SU-DHL-6 (cell line): ENCODE data around the gene LCMT1.
A peak's percentile ranks its signal among the peaks of the same experiment; 100 is the strongest.

Experiments used
- H2AFZ ChIP-seq: fragments of 200-600 bp; sonication (generic); 2 replicates; pipeline ENCODE4 v1.6.1; 2014; ENCODE audit warnings: low read depth, mild to moderate bottlenecking, moderate library complexity, mixed read lengths, antibody characterized with exemption, low read length; ENCODE audit not compliant: severe bottlenecking
- H3F3A ChIP-seq: fragments of 200-600 bp; shearing (Covaris generic); 2 replicates; pipeline ENCODE4 v1.6.0; 2016; ENCODE audit warnings: antibody characterized with exemption, mild to moderate bottlenecking; ENCODE audit not compliant: insufficient read depth
- H3K27ac ChIP-seq: fragments of 200-600 bp; sonication (generic); 2 replicates; pipeline ENCODE4 v1.5.1; 2016; ENCODE audit warnings: low read depth, mild to moderate bottlenecking, low read length, moderate library complexity, mixed read lengths
- H3K27me3 ChIP-seq: fragments of 200-600 bp; sonication (generic), shearing (Covaris generic); 2 replicates; pipeline ENCODE4 v1.6.0; 2014; ENCODE audit warnings: mild to moderate bottlenecking, low read length
- H3K36me3 ChIP-seq: fragments of 200-600 bp; sonication (generic); 2 replicates; pipeline ENCODE4 v1.6.1; 2014; ENCODE audit warnings: mild to moderate bottlenecking, low read length, mixed read lengths
- H3K4me2 ChIP-seq: fragments of 300-600, 200-600 bp; shearing (Covaris generic), sonication (generic); 2 replicates; pipeline ENCODE4 v1.6.0; 2014; ENCODE audit warnings: low read length, low read depth, mild to moderate bottlenecking; ENCODE audit not compliant: poor library complexity, severe bottlenecking
- H3K4me3 ChIP-seq: fragments of 200-600 bp; sonication (generic); 2 replicates; pipeline ENCODE4 v1.5.1; 2014; ENCODE audit warnings: antibody characterized with exemption, low read length, mild to moderate bottlenecking, mixed read lengths; ENCODE audit not compliant: insufficient read depth, poor library complexity, severe bottlenecking
- H3K79me2 ChIP-seq: fragments of 200-600 bp; sonication (generic); 2 replicates; pipeline ENCODE4 v1.6.1; 2014; ENCODE audit warnings: mild to moderate bottlenecking, low read length, moderate library complexity; ENCODE audit not compliant: insufficient read depth
- H3K9ac ChIP-seq: fragments of 200-600 bp; sonication (generic); 2 replicates; pipeline ENCODE4 v1.7.0; 2014; ENCODE audit warnings: mild to moderate bottlenecking, low read length
- H3K9me2 ChIP-seq: fragments of 200-600 bp; sonication (generic); replicated peaks from 2 replicates; pipeline ENCODE4 v1.6.1; 2014; ENCODE audit warnings: low read length; ENCODE audit not compliant: insufficient read depth
- H3K9me3 ChIP-seq: fragments of 200-600 bp; sonication (generic); 2 replicates; pipeline ENCODE4 v1.6.1; 2014; ENCODE audit warnings: low read length, mixed read lengths; ENCODE audit not compliant: insufficient read depth
- H4K20me1 ChIP-seq: fragments of 200-600 bp; sonication (generic); 2 replicates; pipeline ENCODE4 v1.6.1; 2014; ENCODE audit warnings: low read depth, mild to moderate bottlenecking, antibody characterized with exemption, low read length, moderate library complexity, mixed read lengths
- EZH2phosphoT487 ChIP-seq: fragments of 200-600 bp; sonication (generic), shearing (Covaris generic); conservative IDR thresholded peaks from 2 replicates; pipeline ENCODE4 v1.6.1; 2018; ENCODE audit warnings: mild to moderate bottlenecking, antibody characterized with exemption, low read length, moderate library complexity, mixed read lengths
- TF ChIP-seq, protein P1 (sequence below): fragments of 200-600 bp; sonication (generic); IDR thresholded peaks from one replicate; pipeline ENCODE4 v1.5.1; 2017; ENCODE audit warnings: antibody characterized with exemption, mild to moderate bottlenecking, low read length, moderate library complexity; ENCODE audit not compliant: insufficient read depth, poor library complexity, severe bottlenecking

LCMT1 gene

DNA sequence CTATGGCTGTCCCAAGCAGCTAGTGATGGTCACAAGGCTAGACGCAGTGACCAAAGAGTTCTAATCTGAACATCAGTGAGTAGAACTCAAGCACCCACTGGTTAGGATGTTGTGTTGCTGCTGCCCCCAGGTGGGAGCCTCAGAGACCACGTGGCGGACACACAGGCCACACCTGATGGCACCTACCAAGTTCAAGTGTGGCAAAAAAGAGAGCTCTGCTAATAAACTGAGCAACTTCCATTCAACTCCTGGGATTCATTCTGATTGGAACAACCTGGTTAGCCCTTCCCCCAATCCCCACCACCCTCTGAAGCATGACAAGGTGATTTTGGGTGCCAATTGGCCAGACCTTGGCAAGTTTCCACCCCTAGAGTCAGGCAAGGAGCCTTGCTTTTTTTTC, 3.5 kb upstream of the LCMT1 start:
- H3K4me2 ChIP-seq, result peak overlapping the region; percentile 56

DNA sequence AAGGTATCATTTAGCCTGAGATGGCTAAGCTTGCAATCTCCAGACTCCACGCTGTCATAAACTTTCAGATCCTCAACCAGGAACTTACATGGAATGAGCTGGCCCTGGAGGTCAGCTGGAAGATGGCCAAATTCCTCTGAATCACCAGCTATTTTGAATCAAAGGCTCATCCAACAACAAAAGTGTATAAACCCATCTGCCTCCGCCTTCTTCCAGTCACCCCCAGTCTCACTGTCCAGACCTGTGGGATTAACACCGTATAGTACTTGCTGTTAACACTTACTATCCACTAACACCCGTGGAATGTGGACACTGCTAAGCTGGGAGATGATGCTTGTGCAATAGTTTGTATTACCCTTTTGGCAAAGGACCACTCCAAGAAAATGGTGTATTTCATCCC, 1.9 kb upstream of the LCMT1 start:
- Histone ChIP-seq H3K27ac (no peak overlapping the region; the same call in 1 of the 2 replicates), H3K9ac (no peak overlapping the region), H4K20me1 (no peaks in the 10 kb centered on the region), H3K36me3 (no peaks in the 10 kb centered on the region), H3F3A (no peaks in the 10 kb centered on the region), H2AFZ (no peak overlapping the region), H3K9me3 (no peaks in the 10 kb centered on the region), H3K27me3 (no peaks in the 10 kb centered on the region), H3K79me2 (peaks cover 14% of the 10 kb centered on the region; the same call in 1 of the 2 replicates), H3K9me2 (no peaks in the 10 kb centered on the region), H3K4me3 (no peak overlapping the region), H3K4me2 (peak overlapping the region; percentile 92)
- TF ChIP-seq EZH2phosphoT487, result no peak
- TF ChIP-seq, protein P1, sequence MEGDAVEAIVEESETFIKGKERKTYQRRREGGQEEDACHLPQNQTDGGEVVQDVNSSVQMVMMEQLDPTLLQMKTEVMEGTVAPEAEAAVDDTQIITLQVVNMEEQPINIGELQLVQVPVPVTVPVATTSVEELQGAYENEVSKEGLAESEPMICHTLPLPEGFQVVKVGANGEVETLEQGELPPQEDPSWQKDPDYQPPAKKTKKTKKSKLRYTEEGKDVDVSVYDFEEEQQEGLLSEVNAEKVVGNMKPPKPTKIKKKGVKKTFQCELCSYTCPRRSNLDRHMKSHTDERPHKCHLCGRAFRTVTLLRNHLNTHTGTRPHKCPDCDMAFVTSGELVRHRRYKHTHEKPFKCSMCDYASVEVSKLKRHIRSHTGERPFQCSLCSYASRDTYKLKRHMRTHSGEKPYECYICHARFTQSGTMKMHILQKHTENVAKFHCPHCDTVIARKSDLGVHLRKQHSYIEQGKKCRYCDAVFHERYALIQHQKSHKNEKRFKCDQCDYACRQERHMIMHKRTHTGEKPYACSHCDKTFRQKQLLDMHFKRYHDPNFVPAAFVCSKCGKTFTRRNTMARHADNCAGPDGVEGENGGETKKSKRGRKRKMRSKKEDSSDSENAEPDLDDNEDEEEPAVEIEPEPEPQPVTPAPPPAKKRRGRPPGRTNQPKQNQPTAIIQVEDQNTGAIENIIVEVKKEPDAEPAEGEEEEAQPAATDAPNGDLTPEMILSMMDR, result no peak

More for the DNA sequence above, 3.5 kb upstream of the LCMT1 start:
- no peak overlapping the region for H2AFZ ChIP-seq
- no peaks in the 10 kb centered on the region for H3K9me2 ChIP-seq
- H3K36me3 ChIP-seq, result no peaks in the 10 kb centered on the region
- no peaks in the 10 kb centered on the region for H3K27me3 ChIP-seq
- no peak overlapping the region for H3K4me3 ChIP-seq
- H3K27ac ChIP-seq, result no peak overlapping the region
- no peaks in the 10 kb centered on the region for H3F3A ChIP-seq
- H3K9me3 ChIP-seq, result no peaks in the 10 kb centered on the region
- TF ChIP-seq EZH2phosphoT487, result no peak
- TF ChIP-seq, protein P1, result no peak
- no peaks in the 10 kb centered on the region for H4K20me1 ChIP-seq
- peaks cover 9% of the 10 kb centered on the region; the same call in 1 of the 2 replicates for H3K79me2 ChIP-seq
- H3K9ac ChIP-seq, result no peak overlapping the region; the same call in 1 of the 2 replicates

DNA sequence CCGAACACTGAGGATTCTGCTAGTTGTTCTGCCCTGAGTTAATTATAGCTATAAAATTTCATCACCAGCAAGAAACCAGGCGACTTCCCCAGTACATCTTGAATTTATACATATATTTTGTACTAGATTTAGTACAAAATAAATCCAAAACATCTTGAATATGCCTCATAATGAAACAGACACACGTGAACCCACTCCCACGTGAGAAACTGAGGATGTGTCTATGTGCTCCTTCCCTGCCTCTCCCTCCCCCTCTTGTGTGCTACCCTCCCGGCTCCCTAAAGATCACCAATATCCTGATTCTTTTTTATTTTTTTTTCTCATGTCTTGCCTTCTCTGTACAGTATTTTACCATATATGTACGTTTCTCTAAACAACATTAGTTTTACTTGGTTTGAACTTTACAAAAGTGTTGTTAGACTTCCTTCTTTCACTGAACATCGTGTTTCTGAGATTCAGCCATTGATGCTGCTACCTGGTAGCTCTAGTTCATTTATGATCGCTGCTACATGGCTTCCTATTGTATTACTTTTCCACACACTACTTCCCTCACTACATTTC, 1.1 kb upstream of the LCMT1 start:
- H3K27ac ChIP-seq, result peak overlapping the region; percentile 36
- H2AFZ ChIP-seq, result peak overlapping the region; percentile 8
- H3K36me3 ChIP-seq, result no peaks in the 10 kb centered on the region
- H3K9me2 ChIP-seq, result no peaks in the 10 kb centered on the region
- peak overlapping the region; percentile 67 for H3K4me3 ChIP-seq
- H3K4me2 ChIP-seq, result peak overlapping the region; percentile 92
- H3K9ac ChIP-seq, result peak overlapping the region; percentile 62
- no peaks in the 10 kb centered on the region for H3K27me3 ChIP-seq
- H4K20me1 ChIP-seq, result no peaks in the 10 kb centered on the region
- peaks cover 19% of the 10 kb centered on the region for H3K79me2 ChIP-seq
- H3F3A ChIP-seq, result no peaks in the 10 kb centered on the region
- H3K9me3 ChIP-seq, result no peaks in the 10 kb centered on the region
- TF ChIP-seq EZH2phosphoT487, result no peak
- TF ChIP-seq, protein P1, result no peak
